IMR-90 (cell line): ENCODE data around the gene KIF9. TPM values are rescaled to one million over a fixed set of nuclear protein-coding genes. Genes with fewer than 3 reads are reported as not detected.

Experiments
- ATAC-seq: fragments of 200-7000 bp; cut with Tn5 transposase; 2 replicates; pipeline ENCODE4 v1.9.1; 2020; ENCODE audit warnings: low read depth, mild to moderate bottlenecking, moderate library complexity
- BruUV-seq: library from RNA; stranded (reverse); fragments of 400-500 nt; replicated peaks from 2 replicates; lab custom pipeline; 2021; lab: Mats Ljungman, UMichigan
- CTCF ChIA-PET: fragments of 300-600 bp; formaldehyde crosslinking; extraction: SDS; loops from one replicate; lab custom pipeline; 2021; ENCODE audit warnings: antibody characterized with exemption; lab: Yijun Ruan, JAX
- POLR2A ChIA-PET: fragments of 300-600 bp; sonication (Branson Sonifier 250); formaldehyde crosslinking; loops from one replicate; lab custom pipeline; 2022; ENCODE audit warnings: antibody characterized with exemption; ENCODE audit not compliant: unreplicated experiment; lab: Charles Lee
- DNase-seq: peaks from one replicate; pipeline ENCODE4 v3.0.0; 2013
- H2AFZ ChIP-seq: replicated peaks from 2 replicates; pipeline ENCODE3; 2013; ENCODE audit warnings: low read length, mild to moderate bottlenecking; ENCODE audit not compliant: poor library complexity
- H2AK5ac ChIP-seq: 2 replicates; pipeline ENCODE4 v1.6.1; 2013; ENCODE audit warnings: low read depth, low read length, inconsistent platforms
- H2AK9ac ChIP-seq: replicated peaks from 2 replicates; pipeline ENCODE3; 2013; ENCODE audit warnings: mild to moderate bottlenecking, low read depth, low read length, moderate library complexity; ENCODE audit not compliant: poor library complexity
- H2BK120ac ChIP-seq: 2 replicates; pipeline ENCODE4 v1.6.1; 2013; ENCODE audit warnings: low read depth, low read length, inconsistent platforms
- H2BK15ac ChIP-seq: 3 replicates; pipeline ENCODE4 v1.6.1; 2013; ENCODE audit warnings: low read depth, low read length, inconsistent platforms
- H2BK20ac ChIP-seq: 2 replicates; pipeline ENCODE4 v1.6.1; 2013; ENCODE audit warnings: low read depth, mild to moderate bottlenecking, inconsistent platforms, low read length, moderate library complexity
- H2BK5ac ChIP-seq: 2 replicates; pipeline ENCODE4 v1.6.1; 2013; ENCODE audit warnings: mild to moderate bottlenecking, low read depth, low read length, inconsistent platforms; ENCODE audit not compliant: poor library complexity, severe bottlenecking
- H3K14ac ChIP-seq: replicated peaks from 2 replicates; pipeline ENCODE4 v1.6.1; 2013; ENCODE audit warnings: low read depth, low read length, inconsistent platforms
- H3K18ac ChIP-seq: 2 replicates; pipeline ENCODE4 v1.6.1; 2013; ENCODE audit warnings: low read depth, low read length, control low read depth
- H3K23ac ChIP-seq: 2 replicates; pipeline ENCODE4 v1.6.1; 2013; ENCODE audit warnings: low read depth, low read length, inconsistent platforms
- H3K27ac ChIP-seq: 2 replicates; pipeline ENCODE4 v1.5.1; 2013; ENCODE audit warnings: mild to moderate bottlenecking, control low read depth, low read length; ENCODE audit not compliant: insufficient read depth
- H3K27me3 ChIP-seq: 2 replicates; pipeline ENCODE4 v1.6.1; 2013; ENCODE audit warnings: low read length; ENCODE audit not compliant: control insufficient read depth, insufficient read depth
- H3K36me3 ChIP-seq: 2 replicates; pipeline ENCODE4 v1.6.1; 2013; ENCODE audit warnings: low read length, mixed read lengths; ENCODE audit not compliant: control insufficient read depth, insufficient read depth
- H3K4ac ChIP-seq: 2 replicates; pipeline ENCODE4 v1.6.1; 2013; ENCODE audit warnings: low read depth, low read length, inconsistent platforms
- H3K4me1 ChIP-seq: 2 replicates; pipeline ENCODE4 v1.6.1; 2013; ENCODE audit warnings: low read length, mixed read lengths; ENCODE audit not compliant: control insufficient read depth, insufficient read depth
- H3K4me2 ChIP-seq: 2 replicates; pipeline ENCODE4 v1.6.1; 2013; ENCODE audit warnings: low read depth, mild to moderate bottlenecking, control low read depth, low read length, moderate library complexity
- H3K4me3 ChIP-seq: 2 replicates; pipeline ENCODE4 v1.5.1; 2013; ENCODE audit warnings: low read depth, mild to moderate bottlenecking, control low read depth, low read length, moderate library complexity; ENCODE audit not compliant: insufficient read depth
- H3K56ac ChIP-seq: 2 replicates; pipeline ENCODE4 v1.6.1; 2013; ENCODE audit warnings: low read length, inconsistent platforms; ENCODE audit not compliant: insufficient read depth; ENCODE audit errors: extremely low read depth
- H3K79me1 ChIP-seq, 2 experiments: 2 replicates each; pipeline ENCODE4 v1.6.1; 2013; ENCODE audit warnings: low read length in 2 of 2, inconsistent platforms in 1 of 2, low read depth in 1 of 2
- H3K9ac ChIP-seq: 2 replicates; pipeline ENCODE4 v1.6.1; 2013; ENCODE audit warnings: low read depth, low read length, control low read depth
- H3K9me1 ChIP-seq: 2 replicates; pipeline ENCODE4 v1.6.1; 2013; ENCODE audit warnings: low read length, inconsistent platforms; ENCODE audit not compliant: insufficient read depth
- H3K9me3 ChIP-seq: 2 replicates; pipeline ENCODE4 v1.6.1; 2013; ENCODE audit warnings: low read length; ENCODE audit not compliant: control insufficient read depth, insufficient read depth
- H4K20me1 ChIP-seq: 2 replicates; pipeline ENCODE4 v1.6.1; 2013; ENCODE audit warnings: low read length, inconsistent platforms; ENCODE audit not compliant: insufficient read depth
- H4K5ac ChIP-seq: 2 replicates; pipeline ENCODE4 v1.6.1; 2013; ENCODE audit warnings: mild to moderate bottlenecking, low read depth, low read length, control low read depth
- H4K8ac ChIP-seq, 2 experiments: 2 replicates each; pipeline ENCODE4 v1.6.1; 2013; ENCODE audit warnings: low read depth in 2 of 2, low read length in 2 of 2, control low read depth in 1 of 2, inconsistent platforms in 1 of 2
- H4K91ac ChIP-seq: 2 replicates; pipeline ENCODE4 v1.6.1; 2013; ENCODE audit warnings: low read depth, low read length, inconsistent platforms; ENCODE audit not compliant: insufficient read depth
- CEBPB ChIP-seq: IDR thresholded peaks from 2 replicates; pipeline ENCODE4 v1.6.1; 2012; ENCODE audit warnings: low read depth, low read length, improper control_type of control experiment
- CTCF ChIP-seq: conservative IDR thresholded peaks from 2 replicates; pipeline ENCODE4 v1.5.1; 2012; ENCODE audit warnings: mild to moderate bottlenecking, low read depth, low read length, improper control_type of control experiment
- MAZ ChIP-seq: IDR thresholded peaks from 2 replicates; pipeline ENCODE4 v1.6.1; 2012; ENCODE audit warnings: low read depth, mild to moderate bottlenecking, low read length, improper control_type of control experiment, moderate library complexity, borderline replicate concordance
- POLR2A ChIP-seq: IDR thresholded peaks from 2 replicates; pipeline ENCODE4 v1.6.1; 2012; ENCODE audit warnings: mild to moderate bottlenecking, low read depth, low read length
- RFX5 ChIP-seq: IDR thresholded peaks from 2 replicates; pipeline ENCODE4 v1.8.0; 2012; ENCODE audit warnings: low read depth, mild to moderate bottlenecking, low read length, moderate library complexity
- SMC3 ChIP-seq: fragments of 150-350 bp; IDR thresholded peaks from 2 replicates; pipeline ENCODE4 v1.6.1; 2016; ENCODE audit warnings: low read depth, mild to moderate bottlenecking, antibody characterized with exemption, low read length, moderate library complexity
- WGBS, 2 experiments: methylation state at CpG; one replicate each; pipeline versions ENCODE4 v1.1.5 to v1.1.7; 2013; ENCODE audit warnings: missing lambda C conversion rate in 2 of 2; ENCODE audit not compliant: insufficient read length in 1 of 2; ENCODE audit errors: extremely low coverage in 2 of 2; 5-methylcytosine and 5-hydroxymethylcytosine counted together
- dilution Hi-C: fragments of 300-500 bp; cut with HindIII; formaldehyde crosslinking; loops from one replicate; pipeline ENCODE4 v1.14.3; 2018; ENCODE audit warnings: low sequenced_read_pairs; ENCODE audit not compliant: unreplicated experiment
- in situ Hi-C: fragments of 300-500 bp; cut with MboI; formaldehyde crosslinking; loops from 3 replicates; pipeline ENCODE4 v1.14.3; 2019; ENCODE audit warnings: low sequenced_read_pairs, inconsistent platforms, mixed read lengths
- intact Hi-C: fragments of 100-400 bp; cut with micrococcal nuclease; formaldehyde crosslinking; loops from 2 replicates; pipeline ENCODE4 v1.10.0; 2022
- polyA plus RNA-seq, 3 experiments: library from polyadenylated mRNA; depleted of rRNA; stranded (reverse); fragments of >200 nt; gene quantifications; 2 replicates each; pipeline ENCODE4 v1.2.3, GENCODE V29; 2012; ENCODE audit warnings: low replicate concordance in 1 of 3
- total RNA-seq: library from RNA; depleted of rRNA; stranded (reverse); fragments of >200 nt; gene quantifications from 2 replicates; pipeline ENCODE4 v1.2.3, GENCODE V29; 2012
- TF ChIP-seq, protein P1 (sequence below): fragments of 150-350 bp; IDR thresholded peaks from 2 replicates; pipeline ENCODE4 v1.6.1; 2017; ENCODE audit warnings: mild to moderate bottlenecking, antibody characterized with exemption, low read length, low read depth

KIF9 gene
- total and polyA plus RNA-seq, 2 of the 4 experiments (the other 2 are of a cell fraction): 1.8 to 5.0 TPM

DNA sequence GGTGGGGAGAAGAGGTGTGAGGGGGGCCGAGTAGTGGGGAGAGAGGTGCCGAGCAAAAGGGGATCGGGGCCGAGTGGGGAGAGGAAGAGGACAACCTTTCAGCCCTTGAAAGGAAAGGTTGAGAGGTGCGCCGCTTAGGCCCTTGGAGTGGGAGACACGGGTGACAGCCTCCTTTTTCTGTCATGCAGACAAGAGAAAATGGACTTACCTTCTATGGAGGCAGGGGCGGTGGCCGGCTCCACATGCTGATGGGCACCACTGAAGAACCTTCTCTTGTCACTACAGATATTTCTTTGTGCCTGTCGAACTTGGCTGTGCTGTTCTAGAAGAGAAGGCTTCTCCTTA lies 566 bp upstream of the KIF9 start:
- Histone ChIP-seq H3K36me3 (peaks cover 3% of the 10 kb centered on the region), H4K91ac (0 out of 2 replicates have a peak overlapping the region, but pooled peaks have one; percentile 51), H2AK9ac (no peak overlapping the region), H3K18ac (no peak overlapping the region), H3K56ac (peak overlapping the region; percentile 61), H2AK5ac (peak overlapping the region; percentile 72; the same call in 1 of the 2 replicates), H3K4ac (peak overlapping the region; percentile 38; the same call in 1 of the 2 replicates), H3K4me1 (peaks cover 4% of the 10 kb centered on the region; the same call in 1 of the 2 replicates), H2BK15ac (no peak overlapping the region), H3K4me3 (peak overlapping the region; percentile 60), H4K8ac (peak overlapping the region; percentile 92; a peak in 3 of 4 replicates), H3K27me3 (no peaks in the 10 kb centered on the region), H4K20me1 (peaks cover 10% of the 10 kb centered on the region), H2AFZ (peak overlapping the region; percentile 95), H3K4me2 (peak overlapping the region; percentile 87), H3K9me1 (peaks cover 8% of the 10 kb centered on the region), H2BK20ac (no peak overlapping the region), H3K23ac (peak overlapping the region; percentile 9; the same call in 1 of the 2 replicates), H3K14ac (peak overlapping the region; percentile 29; the same call in 1 of the 2 replicates), H2BK5ac (peak overlapping the region; percentile 8), H3K27ac (peak overlapping the region; percentile 94), H3K9me3 (no peaks in the 10 kb centered on the region), H2BK120ac (no peak overlapping the region), H3K9ac (peak overlapping the region; percentile 92), H4K5ac (no peak overlapping the region), H3K79me1 (peaks cover 24 to 61% of the 10 kb centered on the region in 2 experiments; a peak in 3 of 4 replicates)
- TF ChIP-seq CEBPB (no peak), MAZ (no peak), POLR2A (no peak), RFX5 (no peak), SMC3 (no peak), CTCF (no peak)
- TF ChIP-seq, protein P1, sequence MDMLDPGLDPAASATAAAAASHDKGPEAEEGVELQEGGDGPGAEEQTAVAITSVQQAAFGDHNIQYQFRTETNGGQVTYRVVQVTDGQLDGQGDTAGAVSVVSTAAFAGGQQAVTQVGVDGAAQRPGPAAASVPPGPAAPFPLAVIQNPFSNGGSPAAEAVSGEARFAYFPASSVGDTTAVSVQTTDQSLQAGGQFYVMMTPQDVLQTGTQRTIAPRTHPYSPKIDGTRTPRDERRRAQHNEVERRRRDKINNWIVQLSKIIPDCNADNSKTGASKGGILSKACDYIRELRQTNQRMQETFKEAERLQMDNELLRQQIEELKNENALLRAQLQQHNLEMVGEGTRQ: no peak
- CTCF ChIA-PET: no interaction called here
- POLR2A ChIA-PET: interaction anchor here (1.0 kb wide), 1 partner anchor 13 kb away, joined by 3 read pairs; no protein-coding TSS in a partner anchor
- dilution Hi-C loops: no loop called here
- WGBS, 2 experiments: 0% methylated on average over 4 of the region's 10 CpGs; no CpG with 5 or more reads in 1 of the 2 experiments
- intact Hi-C loops: no loop called here
- ATAC-seq (peak; percentile 13), DNase-seq (no peak)
- in situ Hi-C loops: no loop called here
- no TSS peak for BruUV-seq
